Measurements from ENCODE around the gene MIER3.
"Not testable (repeated sequence)": the region's sequence is repeated elsewhere in the genome, so short reads cannot be mapped to it uniquely, and the experiment has no call there.

The MIER3 gene

GRCh38 chr5:56951946-56952691 lies at the start of gene MIER3:
TSS of gene MIER3 (minus strand) at chr5:56952123. CDS start at chr5:56952102, 21 bp downstream.
- DNase-seq: peak; percentile 90

DNA sequence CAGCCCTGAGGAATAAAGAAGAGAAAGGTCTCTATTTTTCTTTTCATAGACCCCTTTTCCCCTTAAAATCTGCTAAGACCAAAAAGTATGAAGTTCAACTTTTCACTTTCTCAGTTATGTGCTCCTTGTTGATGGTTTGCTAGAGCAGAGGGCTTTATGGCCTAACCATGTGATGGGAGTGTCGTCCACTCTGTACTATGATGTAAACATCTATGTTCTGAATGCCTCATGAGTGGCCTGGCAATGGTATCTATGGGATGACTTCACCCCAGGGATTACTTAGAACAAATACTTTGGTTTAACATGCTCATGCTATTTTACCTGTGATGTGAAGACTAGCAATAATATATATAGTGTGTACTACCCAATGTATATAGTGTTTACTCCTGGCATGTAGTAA lies 43.7 kb upstream of the MIER3 start:
- DNase-seq: no peak

GRCh38 chr5:56993241-56993640 lies 41.3 kb upstream of the MIER3 start:
- no peak for DNase-seq

- no peak for DNase-seq
Observed at GRCh38 chr5:56989676-56990075, 37.8 kb upstream of the MIER3 start.

- no peak for DNase-seq
Observed at GRCh38 chr5:56988490-56988889, 36.6 kb upstream of the MIER3 start.

DNA sequence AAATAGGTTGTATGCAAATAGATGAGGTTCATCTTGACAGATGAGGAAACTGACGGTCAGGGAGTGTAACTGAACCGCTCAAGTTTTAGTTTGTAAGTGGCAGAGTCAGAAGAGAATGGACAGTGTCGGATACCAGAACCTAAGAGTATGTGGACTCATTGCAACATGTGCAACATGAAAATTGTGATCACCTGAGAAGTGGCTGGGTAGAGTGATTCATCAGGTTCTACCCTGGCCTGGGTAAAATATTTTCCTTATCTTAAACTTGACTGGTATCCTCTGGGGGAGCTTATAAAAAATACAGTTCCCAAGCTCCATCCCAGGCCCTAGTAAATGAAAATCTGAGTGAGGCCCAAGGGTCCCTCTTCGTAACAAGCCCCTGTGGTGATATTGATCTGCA lies 35.2 kb upstream of the MIER3 start:
- no peak for DNase-seq

GRCh38 chr5:56986626-56986947 lies 34.7 kb upstream of the MIER3 start:
- DNase-seq: no peak

GRCh38 chr5:56985936-56986625 lies 34.2 kb upstream of the MIER3 start:
- DNase-seq: no peak

- DNase-seq: no peak
Observed at GRCh38 chr5:56984445-56984844, 32.5 kb upstream of the MIER3 start.

DNA sequence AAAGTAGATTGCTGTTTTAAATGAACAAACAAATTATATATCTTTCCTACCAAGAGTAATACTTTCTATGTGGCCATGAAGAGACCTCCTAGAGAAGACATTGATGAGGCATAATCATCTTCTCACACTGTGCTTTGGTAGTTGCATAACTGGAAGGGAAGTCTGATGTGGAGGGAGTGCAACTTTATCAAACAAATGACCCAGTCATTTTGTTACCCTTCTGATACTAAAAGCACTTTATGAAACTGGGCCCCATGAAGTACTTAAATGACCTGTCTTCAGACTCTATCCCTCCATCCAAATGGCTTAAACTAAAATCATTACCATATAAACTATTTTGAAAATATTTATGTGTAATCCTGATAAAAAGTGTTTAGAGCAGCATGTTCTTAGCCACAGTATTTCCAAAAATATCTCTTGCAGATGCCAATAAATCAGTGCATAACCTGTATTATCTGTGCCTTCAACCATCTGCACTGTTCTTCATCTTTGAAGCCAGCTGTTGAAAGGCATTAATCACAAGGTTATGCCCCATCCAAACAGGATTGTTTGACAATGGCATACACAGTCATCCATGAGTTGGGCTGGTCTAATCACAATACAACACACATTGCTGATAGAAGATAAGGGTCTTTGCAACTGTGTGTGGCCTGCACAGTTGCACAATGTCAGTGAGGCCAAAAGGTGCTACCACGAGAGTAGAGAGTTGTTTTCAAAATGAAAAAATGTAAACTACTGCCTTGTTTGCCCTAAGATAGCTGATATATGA lies 31.9 kb upstream of the MIER3 start:
- DNase-seq: no peak

DNA sequence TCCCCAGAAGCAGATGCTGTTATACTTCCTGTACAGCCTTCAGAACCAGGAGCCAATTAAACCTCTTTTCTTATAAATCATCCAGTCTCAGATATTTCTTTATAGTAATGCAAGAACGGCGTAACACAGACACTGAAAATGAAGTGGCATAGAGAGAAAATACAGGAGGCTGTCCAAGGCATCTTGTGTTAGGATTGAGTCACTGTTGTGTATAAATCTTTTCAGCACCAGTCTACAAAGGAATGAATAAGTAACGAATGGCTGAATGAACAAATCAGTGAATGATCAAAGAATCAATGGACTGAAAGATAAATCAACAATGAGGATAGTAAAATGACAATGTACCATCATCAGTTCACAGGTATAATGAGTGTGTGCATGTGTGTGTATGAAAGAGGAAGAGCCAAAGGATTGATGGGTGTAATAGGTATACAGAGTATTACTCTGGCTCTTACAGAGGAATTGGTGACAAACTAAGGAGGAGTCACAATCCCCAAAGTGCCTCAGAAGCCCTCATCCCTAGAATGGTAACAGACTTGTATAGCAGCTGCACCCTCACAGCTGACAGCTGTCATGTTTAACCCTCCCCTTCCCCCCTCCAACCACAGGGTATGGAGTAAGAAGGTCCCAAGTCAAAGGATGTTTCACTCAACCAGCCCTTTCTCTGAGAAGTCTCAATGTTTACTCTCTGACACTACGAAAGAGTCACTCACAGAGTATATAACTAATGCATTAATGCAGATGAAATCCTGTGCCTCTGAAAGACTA lies 29.8 kb upstream of the MIER3 start:
- no peak for DNase-seq

DNA sequence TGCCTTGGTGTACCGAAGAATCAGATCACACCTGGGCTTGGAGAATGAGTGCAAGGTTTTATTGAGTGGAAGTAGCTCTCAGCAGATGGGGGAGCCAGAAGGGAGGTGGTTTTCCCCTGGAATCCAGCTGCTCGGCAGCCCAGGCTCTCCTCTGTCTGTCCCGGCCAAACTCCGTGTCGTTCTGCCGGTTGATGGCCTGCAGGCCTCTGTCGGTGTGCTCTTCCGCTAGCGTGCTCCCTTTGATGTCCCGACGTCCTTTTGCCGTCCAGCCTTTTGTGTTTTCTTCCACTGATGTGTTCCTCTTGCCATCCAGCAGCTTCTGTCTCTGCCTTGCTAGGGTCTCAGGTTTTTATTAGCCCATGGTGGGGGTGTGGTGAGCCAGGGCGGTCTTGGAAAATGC lies 28.0 kb upstream of the MIER3 start:
- no peak for DNase-seq

GRCh38 chr5:56979526-56979925 lies 27.6 kb upstream of the MIER3 start:
- not testable (repeated sequence) for DNase-seq

DNA sequence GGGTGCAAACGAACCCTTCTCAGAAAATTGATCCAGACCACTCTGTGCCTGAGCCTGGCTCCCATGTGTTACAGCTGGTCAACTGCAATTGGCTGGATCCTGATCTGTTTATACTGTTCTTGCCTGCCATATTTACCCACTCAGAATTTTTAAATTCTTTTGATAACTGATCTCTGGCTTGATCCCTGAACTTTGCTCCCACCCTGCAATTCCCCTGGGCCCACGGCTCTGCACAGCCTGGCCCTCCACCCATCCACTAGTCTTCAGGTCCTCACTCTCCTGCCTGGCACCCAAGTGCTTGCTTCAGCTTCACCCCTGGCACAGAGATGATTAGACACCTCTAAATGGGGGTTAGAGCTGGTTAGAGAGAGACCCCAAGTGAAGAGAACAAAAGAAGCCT lies 25.9 kb upstream of the MIER3 start:
- DNase-seq: no peak

- DNase-seq: no peak
Observed at GRCh38 chr5:56977021-56977420, 25.1 kb upstream of the MIER3 start.

GRCh38 chr5:56974241-56974640 lies 22.3 kb upstream of the MIER3 start:
- no peak for DNase-seq

DNA sequence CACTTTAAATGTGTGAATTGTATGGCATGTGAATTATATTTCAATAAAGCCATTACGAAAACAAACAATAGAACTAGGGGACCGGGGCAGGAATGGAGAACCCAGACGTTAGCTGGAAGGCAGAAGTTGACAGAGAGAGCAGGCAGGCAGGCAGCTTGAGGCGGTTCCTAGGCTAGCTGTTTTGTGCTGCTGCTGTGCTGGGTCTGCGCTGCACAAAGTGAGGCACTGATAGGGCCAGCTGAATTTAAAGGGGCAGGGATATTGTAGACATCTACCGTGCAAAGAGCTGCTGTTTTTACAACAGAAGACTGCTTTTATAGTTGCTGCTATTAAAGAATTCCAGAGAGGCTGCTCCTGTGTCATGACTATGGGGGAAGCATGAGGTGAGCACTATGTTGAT lies 21.6 kb upstream of the MIER3 start:
- no peak for DNase-seq

GRCh38 chr5:56971275-56971674 lies 19.4 kb upstream of the MIER3 start:
- DNase-seq: no peak

GRCh38 chr5:56964173-56964572 lies 12.2 kb upstream of the MIER3 start:
- no peak for DNase-seq

DNA sequence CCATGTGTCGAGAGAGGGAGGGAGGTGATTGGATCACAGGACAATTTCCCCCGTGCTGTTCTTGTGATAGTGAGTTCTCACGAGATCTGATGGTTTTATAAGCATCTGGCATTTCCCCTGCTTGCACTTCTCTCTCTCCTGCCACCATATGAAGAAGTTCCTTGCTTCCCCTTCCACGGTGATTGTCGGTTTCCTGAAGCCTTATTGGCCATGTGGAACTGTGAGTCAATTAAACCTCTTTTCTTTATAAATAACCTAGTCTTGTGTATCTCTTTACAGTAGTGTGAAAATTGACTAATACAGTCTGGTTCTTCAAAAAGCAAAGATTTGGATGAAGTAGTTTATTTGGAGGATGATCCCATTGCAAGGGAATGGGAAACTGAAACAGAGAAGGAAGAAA lies 11.3 kb upstream of the MIER3 start:
- no peak for DNase-seq

GRCh38 chr5:56962286-56962685 lies 10.4 kb upstream of the MIER3 start:
- DNase-seq: no peak

- DNase-seq: no peak
Observed at GRCh38 chr5:56961746-56962145, 9.8 kb upstream of the MIER3 start.

DNA sequence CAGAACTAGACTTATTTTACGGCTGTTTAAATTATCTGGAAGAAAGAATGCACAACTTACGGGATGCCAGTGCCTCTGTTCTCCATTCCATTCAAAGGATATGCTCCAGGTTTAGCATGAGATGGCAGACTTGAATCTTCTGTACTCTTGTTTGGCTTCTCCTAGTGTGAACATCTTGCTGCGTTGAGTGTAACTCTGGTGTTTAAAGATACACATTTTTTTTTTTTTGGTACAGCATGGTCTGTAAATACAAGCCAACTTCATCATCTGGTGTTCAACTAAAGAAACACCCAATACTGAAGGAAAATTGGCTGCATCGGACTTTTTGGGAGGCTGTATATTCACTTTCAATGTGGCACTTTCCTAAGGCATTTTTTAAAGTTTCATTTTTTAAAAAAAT lies 7.4 kb upstream of the MIER3 start:
- no peak for DNase-seq
